HG03565 (cell line): ENCODE results near the gene TMED9.
"Not testable (repeated sequence)": the region's sequence is repeated elsewhere in the genome, so short reads cannot be mapped to it uniquely, and the experiment has no call there.

Experiments
- ATAC-seq: cut with Tn5 transposase; IDR thresholded peaks from one replicate; pipeline ENCODE4 v1.9.1; 2021; ENCODE audit warnings: mild to moderate bottlenecking, moderate library complexity; ENCODE audit not compliant: unreplicated experiment

The TMED9 gene

DNA sequence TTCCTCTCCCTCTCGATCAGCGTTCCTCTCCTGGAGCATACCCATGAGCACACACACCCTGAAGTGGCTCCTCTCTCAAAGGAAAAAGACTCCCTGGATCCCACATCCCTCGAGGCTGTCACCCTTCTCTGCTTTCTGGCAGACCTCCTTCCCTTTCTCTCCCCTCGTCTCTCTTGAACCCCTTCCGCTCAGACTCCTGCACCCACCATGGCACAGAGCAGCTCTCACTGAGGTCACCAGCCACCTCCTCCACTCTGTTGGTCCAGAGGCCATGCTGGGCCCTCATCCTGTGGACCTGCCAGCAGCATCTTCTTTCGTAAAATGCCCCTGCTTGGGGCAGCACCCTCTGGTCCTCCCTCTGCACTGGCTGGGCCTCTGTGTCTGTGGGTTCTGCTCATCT, 13.7 kb downstream of the TMED9 start:
- no peak for ATAC-seq

DNA sequence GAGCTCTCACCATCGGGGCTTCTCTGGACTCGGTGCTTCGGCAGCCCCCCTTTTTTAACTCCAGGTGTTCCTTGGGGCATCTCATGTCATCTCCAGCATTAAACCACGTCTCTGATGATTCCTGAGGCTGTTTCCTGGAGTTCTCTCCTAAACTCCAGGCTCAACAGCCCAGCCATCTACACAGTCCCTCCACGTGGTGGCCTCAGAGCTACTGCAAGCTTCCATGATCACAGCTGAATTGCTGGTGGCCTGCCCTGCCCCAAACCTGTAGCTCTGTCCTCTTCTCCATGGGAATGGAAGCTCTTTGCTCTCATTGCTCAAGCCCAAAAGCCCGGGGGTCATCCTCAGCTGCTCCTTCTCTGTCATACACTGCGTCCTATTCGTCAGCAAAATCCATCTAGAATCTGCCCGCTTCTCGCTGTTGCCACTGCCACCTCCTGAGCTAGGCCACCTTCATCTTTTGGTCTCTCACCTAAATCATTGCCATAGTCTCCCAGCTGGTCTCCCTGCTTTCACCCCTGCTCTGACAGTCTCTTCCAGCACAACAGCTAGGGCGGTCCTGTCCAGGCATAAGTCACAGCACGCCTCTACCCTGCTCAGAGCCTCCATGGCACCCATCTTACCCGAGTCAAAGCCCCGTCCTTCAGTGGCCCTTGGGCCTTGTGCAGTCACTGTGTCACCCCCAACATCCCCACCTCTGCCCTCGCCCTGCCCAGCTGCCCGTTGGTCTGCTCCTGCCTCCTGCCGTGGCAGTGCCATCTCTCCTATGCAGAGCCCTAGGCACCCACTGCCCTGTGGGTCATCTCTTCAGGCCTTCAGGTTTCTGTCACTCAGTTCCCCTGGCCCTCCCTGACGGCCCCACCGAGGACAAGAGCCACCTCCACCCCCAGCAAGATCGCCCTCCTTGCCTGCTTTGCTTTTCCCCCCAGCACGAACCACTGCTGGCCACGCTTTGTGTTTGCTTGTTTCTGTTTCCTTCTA, 14.4 kb downstream of the TMED9 start:
- no peak for ATAC-seq

GRCh38 chr5:177607115-177607451, 15.1 kb downstream of the TMED9 start:
- ATAC-seq, result no peak

DNA sequence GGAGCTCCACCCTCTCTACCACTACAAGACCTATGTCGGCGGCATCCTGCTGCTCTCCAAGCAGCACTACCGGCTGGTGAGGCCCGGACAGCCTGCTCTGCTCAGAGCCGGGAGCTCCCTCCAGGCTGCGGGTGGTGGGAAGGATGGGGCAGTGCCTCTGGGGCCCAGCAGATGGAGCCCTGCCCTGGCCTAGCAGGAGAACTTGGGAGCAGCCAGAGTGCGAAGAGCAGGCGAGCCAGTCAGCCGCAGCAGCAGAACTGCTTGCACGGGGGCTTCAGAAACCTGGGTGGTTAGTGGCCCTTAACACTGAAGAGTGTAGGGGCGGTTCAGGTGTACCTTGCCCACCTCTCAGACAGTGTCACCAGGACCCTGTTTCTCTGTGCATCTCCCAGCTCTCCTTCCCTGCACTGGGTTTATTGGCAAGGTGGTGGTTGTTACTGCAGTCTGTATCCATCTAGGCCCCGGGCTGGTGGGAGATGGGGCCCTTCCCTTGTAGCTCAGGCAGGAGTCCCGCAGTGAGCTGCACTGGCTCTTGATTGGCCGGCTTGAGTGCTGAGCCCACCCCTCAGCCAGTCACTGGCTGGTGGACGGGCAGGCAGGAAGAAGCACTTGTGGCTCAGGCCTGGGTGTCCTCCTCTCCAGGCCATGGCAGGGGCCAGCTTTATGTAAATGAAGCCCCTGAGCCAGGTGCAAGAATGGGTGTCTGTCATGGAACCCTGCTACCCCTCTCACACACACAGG, 15.6 kb downstream of the TMED9 start:
- ATAC-seq, result no peak

- ATAC-seq, result no peak
Observed at GRCh38 chr5:177608243-177609075, 16.5 kb downstream of the TMED9 start.

DNA sequence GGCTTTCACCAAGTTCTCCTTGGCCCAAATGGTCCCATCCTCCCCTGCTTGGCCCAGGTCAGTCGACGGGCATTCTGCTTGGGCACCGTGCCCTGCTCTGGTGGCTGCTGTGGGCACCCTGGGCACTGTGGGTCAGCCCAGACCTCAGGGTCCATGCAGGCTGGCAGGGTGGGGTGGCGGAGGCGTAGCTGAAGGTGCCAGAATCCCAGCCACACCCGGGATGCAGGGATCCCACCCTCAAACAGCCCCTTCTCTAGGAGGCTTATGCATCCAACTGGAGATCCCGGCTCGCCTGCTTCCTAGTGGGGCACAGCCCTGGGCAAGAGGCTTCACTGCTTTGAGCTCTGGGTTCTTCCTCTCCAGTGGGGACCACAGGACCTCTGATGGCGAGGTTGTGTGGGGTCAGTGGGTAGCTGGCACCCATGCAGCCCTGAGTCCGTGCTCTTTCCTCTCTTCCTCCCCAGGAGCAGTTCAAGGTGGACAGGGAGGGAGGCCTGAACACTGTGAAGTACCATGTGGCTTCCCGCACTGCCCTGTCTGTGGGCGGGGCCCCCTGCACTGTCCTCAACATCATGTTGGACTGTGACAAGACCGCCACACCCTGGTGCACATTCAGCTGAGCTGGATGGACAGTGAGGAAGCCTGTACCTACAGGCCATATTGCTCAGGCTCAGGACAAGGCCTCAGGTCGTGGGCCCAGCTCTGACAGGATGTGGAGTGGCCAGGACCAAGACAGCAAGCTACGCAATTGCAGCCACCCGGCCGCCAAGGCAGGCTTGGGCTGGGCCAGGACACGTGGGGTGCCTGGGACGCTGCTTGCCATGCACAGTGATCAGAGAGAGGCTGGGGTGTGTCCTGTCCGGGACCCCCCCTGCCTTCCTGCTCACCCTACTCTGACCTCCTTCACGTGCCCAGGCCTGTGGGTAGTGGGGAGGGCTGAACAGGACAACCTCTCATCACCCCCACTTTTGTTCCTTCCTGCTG, 17.4 kb downstream of the TMED9 start:
- no peak for ATAC-seq

- ATAC-seq, result no peak
Observed at GRCh38 chr5:177610131-177610769, 18.2 kb downstream of the TMED9 start.

- no peak for ATAC-seq
Observed at GRCh38 chr5:177610770-177611445, 18.9 kb downstream of the TMED9 start.

DNA sequence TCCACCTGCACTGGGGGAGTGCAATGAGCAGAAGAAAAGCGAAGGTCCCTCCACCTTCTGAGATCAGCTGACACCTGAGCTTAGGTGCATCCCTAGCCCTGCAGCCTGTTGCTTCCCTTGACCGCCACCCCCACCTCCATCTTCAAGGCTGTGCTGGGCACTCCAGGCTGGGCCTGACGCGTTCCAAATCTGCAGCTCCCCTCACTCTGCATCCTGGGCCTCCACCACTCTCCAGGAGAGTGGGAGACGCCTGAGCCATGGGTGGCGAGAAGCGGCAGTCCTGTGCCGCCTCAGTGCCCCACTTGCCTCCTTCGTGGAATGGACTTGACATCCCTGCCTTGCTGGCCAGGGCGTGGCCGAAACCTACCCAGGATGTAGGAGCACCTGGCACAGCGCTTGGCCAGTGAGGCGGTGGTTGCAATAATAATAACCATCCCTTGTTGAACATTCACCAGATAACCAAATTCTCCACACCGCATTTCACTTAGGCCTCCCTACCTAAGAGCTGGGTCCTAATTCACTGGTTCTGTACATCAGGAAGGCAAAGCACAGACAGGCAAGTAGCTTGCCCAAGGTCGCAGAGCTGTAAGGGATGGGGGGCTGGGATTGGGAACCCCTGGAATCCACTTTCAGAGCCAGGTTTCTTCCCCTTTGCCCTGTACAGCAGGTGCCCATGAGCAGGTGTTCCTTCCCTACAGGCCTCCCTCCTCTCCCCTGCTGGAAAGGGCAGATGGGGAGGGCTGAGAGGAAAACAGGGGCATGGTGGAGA, 19.6 kb downstream of the TMED9 start:
- no peak for ATAC-seq

GRCh38 chr5:177612215-177612673, 20.2 kb downstream of the TMED9 start:
- no peak for ATAC-seq

GRCh38 chr5:177620560-177620959, 28.6 kb downstream of the TMED9 start:
- no peak for ATAC-seq

GRCh38 chr5:177624172-177624571, 32.2 kb downstream of the TMED9 start:
- not testable (repeated sequence) for ATAC-seq

GRCh38 chr5:177630186-177630585, 38.2 kb downstream of the TMED9 start:
- not testable (repeated sequence) for ATAC-seq

DNA sequence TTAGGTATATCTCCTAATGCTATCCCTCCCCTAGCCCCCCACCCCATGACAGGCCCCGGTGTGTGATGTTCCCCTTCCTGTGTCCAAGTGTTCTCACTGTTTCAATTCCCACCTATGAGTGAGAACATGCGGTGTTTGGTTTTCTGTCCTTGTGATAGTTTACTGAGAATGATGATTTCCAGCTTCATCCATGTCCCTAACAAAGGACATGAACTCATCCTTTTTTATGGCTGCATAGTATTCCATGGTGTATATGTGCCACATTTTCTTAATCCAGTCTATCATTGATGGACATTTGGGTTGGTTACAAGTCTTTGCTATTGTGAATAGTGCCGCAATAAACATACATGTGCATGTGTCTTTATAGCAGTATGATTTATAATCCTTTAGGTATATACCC, 42.9 kb downstream of the TMED9 start:
- not testable (repeated sequence) for ATAC-seq

DNA sequence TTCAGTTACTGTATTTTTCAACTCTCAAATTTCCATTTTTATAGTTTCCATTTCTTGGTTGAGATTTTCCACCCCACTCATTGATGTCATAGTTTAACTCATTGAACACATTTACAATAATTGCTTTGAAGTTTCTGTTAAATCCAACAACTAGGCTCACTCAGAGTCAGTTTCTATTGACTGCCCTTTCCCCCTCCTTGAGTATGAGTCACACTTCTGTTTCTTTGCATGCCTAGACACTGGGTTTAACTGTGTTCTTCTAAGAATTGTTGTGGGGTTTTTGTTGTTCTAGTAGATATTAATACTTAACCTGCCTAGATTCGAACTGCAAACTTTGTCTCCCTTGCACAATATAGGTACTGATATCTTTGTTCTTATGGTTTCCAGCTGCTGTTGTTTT, 53.5 kb downstream of the TMED9 start:
- not testable (repeated sequence) for ATAC-seq
